Right lobe of liver (tissue), 6 donors: ENCODE results near the gene CRK. TPM values are rescaled to one million over a fixed set of nuclear protein-coding genes. Genes with fewer than 3 reads are reported as not detected.

Experiments used
- ATAC-seq, 4 donors: fragments of 200-7000 bp; cut with Tn5 transposase; one replicate each; pipeline ENCODE4 v1.9.1; 2020; ENCODE audit warnings: mild to moderate bottlenecking in 4 of 4, moderate library complexity in 4 of 4
- DNase-seq, 3 donors: peaks; one replicate each; pipeline ENCODE4 v3.0.0-alpha.2; 2020
- H3K27ac ChIP-seq, 3 donors: fragments of 200-600 bp; one replicate each; pipeline ENCODE4 v1.8.0; 2022
- H3K27me3 ChIP-seq, 2 donors: fragments of 200-600 bp; one replicate each; pipeline ENCODE4 v1.8.0; 2022
- H3K36me3 ChIP-seq, 4 donors: fragments of 200-600 bp; sonication (generic) in 1 of 4; one replicate each; pipeline versions ENCODE4 v1.5.1 to v1.8.0; 2017 to 2022; ENCODE audit warnings: control low read depth in 1 of 4
- H3K4me1 ChIP-seq, 4 donors: fragments of 200-600 bp; sonication (generic) in 1 of 4; one replicate each; pipeline versions ENCODE4 v1.5.1 to v1.8.0; 2017 to 2022; ENCODE audit warnings: control low read depth in 1 of 4
- H3K4me3 ChIP-seq, 3 donors: fragments of 200-600 bp; one replicate each; pipeline ENCODE4 v1.8.0; 2022
- H3K9me3 ChIP-seq, 4 donors: fragments of 200-600 bp; sonication (generic) in 1 of 4; one replicate each; pipeline versions ENCODE4 v1.5.1 to v1.8.0; 2017 to 2022; ENCODE audit warnings: control low read depth in 1 of 4
- POLR2A ChIP-seq: fragments of 450-650 bp; IDR thresholded peaks from one replicate; pipeline ENCODE4 v1.6.1; 2017; ENCODE audit warnings: antibody characterized with exemption, mild to moderate bottlenecking
- WGBS: methylation state at CpG from one replicate; pipeline ENCODE4 v1.1.6; 2018; ENCODE audit warnings: low coverage, low lambda C conversion rate; ENCODE audit not compliant: insufficient coverage; ENCODE audit errors: missing lambda C conversion rate; 5-methylcytosine and 5-hydroxymethylcytosine counted together
- intact Hi-C, 2 donors: fragments of 100-400 bp; cut with DNase I; formaldehyde crosslinking; loops; one replicate each; pipeline versions ENCODE4 v1.11.2 to v1.14.1; 2022
- total RNA-seq, 6 experiments: library from RNA; depleted of rRNA in 2 of 6; stranded (reverse); fragments of >200 nt in 2 of 6; fragmentation: NEBNext Ultra II Directional in 3 of 6; extraction: Animal tissue kit (Norgen Biotek cat#: 25700) in 3 of 6; gene quantifications; one replicate each; pipeline versions ENCODE4 v1.1.0 to v1.2.4, GENCODE V29; 2016 to 2023
- TF ChIP-seq, protein P1 (sequence below), 4 donors: fragments of 200-600 bp in 3 of 4; fragments of 450-650 bp in 1 of 4; IDR thresholded peaks; one replicate each; pipeline versions ENCODE4 v1.5.1 to v1.8.0; 2016 to 2022; ENCODE audit warnings: antibody characterized with exemption in 4 of 4, mild to moderate bottlenecking in 2 of 4
- donor health status: DM: no; HTN: yes; CAD: no.
- donor health status: DM: no; HTN: no; CAD: no.
- donor health status: DM: no; HTN: no; CAD: no.
- donor health status: DM: no; HTN: yes; CAD: no.
- donor health status: DM: no; HTN: yes; CAD: no.

The CRK gene
- total RNA-seq, 6 experiments from 2014 or later, result 33.9 to 58.6 (median 47.6) TPM

DNA sequence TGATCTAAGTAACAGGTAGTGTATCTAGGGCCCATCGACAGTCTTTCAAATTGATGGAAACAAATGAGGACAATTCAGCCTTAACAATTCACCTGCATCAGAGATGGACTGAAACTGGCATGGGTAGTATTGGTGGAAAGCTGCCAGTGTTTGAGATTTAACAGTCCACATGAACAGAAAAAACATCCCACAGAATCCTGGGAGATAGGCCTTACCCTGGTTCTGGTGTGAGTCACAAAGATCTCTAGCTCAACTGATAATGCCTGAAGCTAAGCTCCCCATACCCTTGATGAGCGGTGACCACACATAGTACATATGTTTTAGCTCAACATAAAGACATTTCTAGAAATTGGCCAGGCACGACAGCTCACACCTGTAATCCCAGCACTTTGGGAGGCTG, 21.9 kb downstream of the CRK start:
- TF ChIP-seq POLR2A, result no peak
- TF ChIP-seq, protein P1, sequence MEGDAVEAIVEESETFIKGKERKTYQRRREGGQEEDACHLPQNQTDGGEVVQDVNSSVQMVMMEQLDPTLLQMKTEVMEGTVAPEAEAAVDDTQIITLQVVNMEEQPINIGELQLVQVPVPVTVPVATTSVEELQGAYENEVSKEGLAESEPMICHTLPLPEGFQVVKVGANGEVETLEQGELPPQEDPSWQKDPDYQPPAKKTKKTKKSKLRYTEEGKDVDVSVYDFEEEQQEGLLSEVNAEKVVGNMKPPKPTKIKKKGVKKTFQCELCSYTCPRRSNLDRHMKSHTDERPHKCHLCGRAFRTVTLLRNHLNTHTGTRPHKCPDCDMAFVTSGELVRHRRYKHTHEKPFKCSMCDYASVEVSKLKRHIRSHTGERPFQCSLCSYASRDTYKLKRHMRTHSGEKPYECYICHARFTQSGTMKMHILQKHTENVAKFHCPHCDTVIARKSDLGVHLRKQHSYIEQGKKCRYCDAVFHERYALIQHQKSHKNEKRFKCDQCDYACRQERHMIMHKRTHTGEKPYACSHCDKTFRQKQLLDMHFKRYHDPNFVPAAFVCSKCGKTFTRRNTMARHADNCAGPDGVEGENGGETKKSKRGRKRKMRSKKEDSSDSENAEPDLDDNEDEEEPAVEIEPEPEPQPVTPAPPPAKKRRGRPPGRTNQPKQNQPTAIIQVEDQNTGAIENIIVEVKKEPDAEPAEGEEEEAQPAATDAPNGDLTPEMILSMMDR (IDR thresholded peaks at IDR 0.05), result no peak
- 92% methylated on average over 2 of the region's 3 CpGs for WGBS
- DNase-seq (no peak), ATAC-seq (peak in 3 of 4 donors; percentile 44 to 56 (median 44))
- H3K9me3 ChIP-seq, result no peaks in the 10 kb centered on the region
- peaks cover 0 to 16% (median 3%) of the 10 kb centered on the region in 4 donors for H3K4me1 ChIP-seq
- no peak overlapping the region for H3K4me3 ChIP-seq
- no peak overlapping the region for H3K27ac ChIP-seq
- no peaks in the 10 kb centered on the region for H3K27me3 ChIP-seq
- peaks cover 0 to 18% (median 16%) of the 10 kb centered on the region in 4 donors for H3K36me3 ChIP-seq
- intact Hi-C loops, result no loop called here

DNA sequence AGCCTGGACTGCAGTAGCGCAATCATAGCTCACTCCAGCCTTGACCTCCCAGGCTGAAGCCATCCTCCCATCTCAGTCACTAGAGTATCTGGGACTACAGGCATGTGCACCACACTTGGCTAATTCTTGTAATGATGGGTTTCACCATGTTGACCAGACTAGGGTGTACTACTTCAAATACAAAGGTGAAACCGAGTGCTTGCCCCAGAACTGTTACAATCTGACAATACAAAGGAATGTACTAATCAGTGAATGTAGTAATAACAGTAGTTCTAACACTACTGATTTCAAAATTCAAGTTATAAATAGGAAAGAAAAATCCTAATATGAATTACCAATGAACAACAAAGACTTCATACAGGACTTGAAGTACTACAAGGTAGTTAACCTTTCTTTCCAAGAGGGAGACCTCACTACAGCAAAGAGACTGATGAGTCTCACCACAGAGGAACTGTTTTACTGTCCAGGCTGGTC, 24.4 kb downstream of the CRK start:
- Histone ChIP-seq H3K4me3 (no peak overlapping the region), H3K9me3 (no peaks in the 10 kb centered on the region), H3K36me3 (peaks cover 0 to 18% (median 13%) of the 10 kb centered on the region in 4 donors), H3K4me1 (peaks cover 0 to 4% (median 0%) of the 10 kb centered on the region in 4 donors), H3K27ac (no peak overlapping the region), H3K27me3 (no peaks in the 10 kb centered on the region)
- 77% methylated on average over 2 of the region's 2 CpGs for WGBS
- DNase-seq (no peak), ATAC-seq (no peak)
- intact Hi-C loops, result no loop called here
- no peak for TF ChIP-seq POLR2A
- TF ChIP-seq, protein P1 (IDR thresholded peaks at IDR 0.05), result no peak

DNA sequence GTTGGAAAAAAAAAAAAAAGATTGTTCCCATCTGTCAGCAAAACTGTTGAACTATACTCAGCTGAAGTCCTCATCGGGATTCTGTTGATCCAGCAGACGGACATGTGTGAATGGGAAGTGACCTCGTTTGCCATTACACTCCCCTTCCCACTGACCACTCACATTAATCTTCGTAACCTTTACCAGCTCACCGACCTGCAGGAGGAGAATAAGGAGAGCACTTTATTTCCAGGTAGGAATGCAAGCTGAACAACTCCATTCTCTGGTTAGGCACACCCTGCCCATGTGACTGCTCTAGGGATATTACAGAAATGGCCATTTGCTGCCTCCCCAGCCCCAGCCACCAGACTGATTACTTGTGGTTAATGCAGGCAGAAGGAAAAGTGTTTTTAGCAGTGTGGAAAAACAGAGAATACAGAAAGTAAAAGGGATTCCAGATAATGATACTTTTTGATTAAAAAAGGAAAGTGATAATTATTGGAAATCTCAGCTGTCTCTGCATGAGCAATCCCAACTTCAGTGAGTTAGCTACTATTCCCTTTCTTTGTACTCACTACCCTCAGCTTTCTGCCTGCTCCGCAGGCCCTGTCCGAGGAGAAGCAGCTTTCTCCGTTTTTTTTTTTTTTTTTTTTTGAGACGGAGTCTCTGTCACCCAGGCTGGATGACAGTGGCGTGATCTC, 32.4 kb downstream of the CRK start:
- intact Hi-C loops, result no loop called here

DNA sequence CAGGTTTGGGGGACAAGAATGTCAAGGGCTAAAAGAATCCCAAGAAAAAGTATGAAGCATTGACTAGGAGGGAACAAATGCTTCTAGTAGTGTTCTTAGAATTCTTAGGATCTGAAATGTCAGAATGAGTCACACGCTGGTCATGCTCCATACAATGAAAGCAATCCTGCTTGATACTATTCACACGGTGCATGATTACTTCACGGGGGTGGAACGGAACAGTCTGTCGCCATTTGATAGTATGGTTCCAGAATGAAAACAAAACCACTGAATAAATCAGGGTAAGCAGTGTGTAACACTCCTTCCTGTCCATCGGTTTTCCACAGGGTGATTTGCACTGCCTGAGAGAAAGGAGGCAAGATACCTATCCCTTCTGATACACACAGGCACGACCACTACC, 33.1 kb downstream of the CRK start:
- H3K9me3 ChIP-seq, result no peaks in the 10 kb centered on the region
- TF ChIP-seq, protein P1 (IDR thresholded peaks at IDR 0.05), result no peak
- no peak for TF ChIP-seq POLR2A
- H3K4me3 ChIP-seq, result no peak overlapping the region
- DNase-seq, result no peak
- 81% methylated on average over 7 of the region's 7 CpGs for whole genome bisulfite sequencing
- peak; percentile 10 to 73 (median 46) for ATAC-seq
- no peak overlapping the region for H3K27ac ChIP-seq
- intact Hi-C loops, result no loop called here
- no peaks in the 10 kb centered on the region for H3K27me3 ChIP-seq
- no peaks in the 10 kb centered on the region for H3K4me1 ChIP-seq
- peaks cover 7 to 37% (median 13%) of the 10 kb centered on the region in 4 donors for H3K36me3 ChIP-seq

More for the DNA sequence above, 32.4 kb downstream of the CRK start:
- Histone ChIP-seq H3K27me3 (no peaks in the 10 kb centered on the region), H3K27ac (no peak overlapping the region), H3K9me3 (no peaks in the 10 kb centered on the region), H3K36me3 (peaks cover 6 to 37% (median 13%) of the 10 kb centered on the region in 4 donors), H3K4me3 (no peak overlapping the region), H3K4me1 (no peaks in the 10 kb centered on the region)
- no peak for TF ChIP-seq POLR2A
- TF ChIP-seq, protein P1 (IDR thresholded peaks at IDR 0.05), result no peak
- ATAC-seq, result no peak
- WGBS, result 88% methylated on average over 9 of the region's 10 CpGs
- DNase-seq, result no peak
